H1 (cell line): ENCODE results near the gene TMEM135. TPM values are rescaled to one million over a fixed set of nuclear protein-coding genes. Genes with fewer than 3 reads are reported as not detected.
A peak's percentile ranks its signal among the peaks of the same experiment; 100 is the strongest.

Experiments used
- CTCF ChIA-PET: fragments of 300-600 bp; sonication (Branson Sonifier 250); formaldehyde crosslinking; loops from one replicate; lab custom pipeline; 2021; ENCODE audit not compliant: partially characterized antibody; lab: Charles Lee
- POLR2A ChIA-PET: fragments of 300-600 bp; sonication (Branson Sonifier 250); formaldehyde crosslinking; loops from one replicate; lab custom pipeline; 2021; ENCODE audit warnings: inconsistent platforms; ENCODE audit not compliant: partially characterized antibody; lab: Charles Lee
- DNase-seq, 2 experiments: peaks; one replicate each; pipeline versions ENCODE4 v3.0.0 to v3.0.0-alpha.2; 2010 to 2022; ENCODE audit warnings: low spot score in 2 of 2, low read depth in 1 of 2, mixed read lengths in 1 of 2
- FAIRE-seq: peaks from 2 replicates; lab custom pipeline; 2011; peaks lifted over from hg19 to GRCh38; lab: Jason Lieb, UNC
- H2AFZ ChIP-seq: 2 replicates; pipeline ENCODE4 v1.8.1; 2012; ENCODE audit warnings: low read length, inconsistent platforms
- H2AK5ac ChIP-seq: 2 replicates; pipeline ENCODE4 v1.6.1; 2013; ENCODE audit warnings: low read depth, low read length
- H2BK120ac ChIP-seq: replicated peaks from 2 replicates; pipeline ENCODE3; 2013; ENCODE audit warnings: low read depth, low read length, inconsistent platforms
- H2BK12ac ChIP-seq: 2 replicates; pipeline ENCODE4 v1.6.1; 2013; ENCODE audit warnings: low read depth, low read length
- H2BK15ac ChIP-seq: 2 replicates; pipeline ENCODE4 v1.6.1; 2013; ENCODE audit warnings: low read length
- H2BK20ac ChIP-seq: 2 replicates; pipeline ENCODE4 v1.6.1; 2013; ENCODE audit warnings: low read length
- H2BK5ac ChIP-seq: 2 replicates; pipeline ENCODE4 v1.6.1; 2013; ENCODE audit warnings: low read depth, low read length
- H3K14ac ChIP-seq: 2 replicates; pipeline ENCODE4 v1.6.1; 2013; ENCODE audit warnings: inconsistent platforms; ENCODE audit not compliant: insufficient read length
- H3K18ac ChIP-seq: 2 replicates; pipeline ENCODE4 v1.6.1; 2013; ENCODE audit warnings: low read length; ENCODE audit errors: extremely low read depth
- H3K23ac ChIP-seq: 2 replicates; pipeline ENCODE4 v1.6.1; 2013; ENCODE audit warnings: inconsistent platforms; ENCODE audit not compliant: insufficient read length
- H3K23me2 ChIP-seq: 2 replicates; pipeline ENCODE4 v1.6.1; 2013; ENCODE audit warnings: low read depth, low read length
- H3K27ac ChIP-seq: 2 replicates; pipeline ENCODE4 v1.6.1; 2011; ENCODE audit warnings: low read depth, low read length, inconsistent platforms
- H3K27me3 ChIP-seq, 4 experiments: replicated peaks in 1 of 4; 1 replicate in 1 of 4; 2 replicates in 3 of 4; pipeline versions ENCODE4 v1.6.1 to v1.8.1; 2011 to 2013; ENCODE audit warnings: low read length in 3 of 4, mild to moderate bottlenecking in 3 of 4, inconsistent platforms in 2 of 4, mixed read lengths in 2 of 4, moderate library complexity in 1 of 4; ENCODE audit not compliant: control insufficient read depth in 3 of 4, insufficient read depth in 3 of 4; ENCODE audit errors: extremely low read depth in 1 of 4
- H3K36me3 ChIP-seq, 4 experiments: 2 replicates each; pipeline versions ENCODE4 v1.6.1 to v1.8.1; 2011 to 2013; ENCODE audit warnings: mild to moderate bottlenecking in 4 of 4, low read length in 3 of 4, moderate library complexity in 2 of 4, control low read depth in 1 of 4, inconsistent platforms in 1 of 4; ENCODE audit not compliant: insufficient read depth in 4 of 4, control insufficient read depth in 2 of 4
- H3K4ac ChIP-seq: replicated peaks from 2 replicates; pipeline ENCODE3; 2013; ENCODE audit warnings: low read length, low read depth, mixed read lengths, inconsistent platforms; ENCODE audit not compliant: insufficient read length
- H3K4me1 ChIP-seq, 4 experiments: replicated peaks in 1 of 4; 1 replicate in 1 of 4; 2 replicates in 3 of 4; pipeline versions ENCODE4 v1.6.1 to v1.8.1; 2011 to 2013; ENCODE audit warnings: low read length in 3 of 4, inconsistent platforms in 2 of 4, mixed read lengths in 1 of 4; ENCODE audit not compliant: insufficient read depth in 4 of 4, control insufficient read depth in 3 of 4
- H3K4me2 ChIP-seq, 2 experiments: 2 replicates each; pipeline versions ENCODE4 v1.6.1 to v1.8.1; 2011 to 2013; ENCODE audit warnings: low read depth in 2 of 2, low read length in 2 of 2, control low read depth in 1 of 2, inconsistent platforms in 1 of 2, mild to moderate bottlenecking in 1 of 2; ENCODE audit not compliant: insufficient read depth in 1 of 2
- H3K4me3 ChIP-seq, 4 experiments: fragments of 200-600, 300-600 bp in 1 of 4; sonication (generic), shearing (Covaris generic), sonication (Bioruptor Twin) in 1 of 4; 2 replicates each; pipeline versions ENCODE4 v1.5.1 to v1.8.1; 2011 to 2016; ENCODE audit warnings: low read length in 4 of 4, low read depth in 3 of 4, control low read depth in 2 of 4, inconsistent platforms in 2 of 4, mild to moderate bottlenecking in 2 of 4, mixed read lengths in 1 of 4, moderate library complexity in 1 of 4; ENCODE audit not compliant: insufficient read depth in 2 of 4; ENCODE audit errors: extremely low read depth in 1 of 4
- H3K56ac ChIP-seq: replicated peaks from 2 replicates; pipeline ENCODE3; 2013; ENCODE audit warnings: low read depth, mild to moderate bottlenecking, mixed read lengths, low read length, inconsistent platforms; ENCODE audit not compliant: insufficient read length
- H3K79me1 ChIP-seq: 2 replicates; pipeline ENCODE4 v1.6.1; 2013; ENCODE audit warnings: low read depth, low read length, control low read depth
- H3K79me2 ChIP-seq, 2 experiments: 2 replicates each; pipeline versions ENCODE4 v1.6.1 to v1.8.1; 2012 to 2013; ENCODE audit warnings: low read length in 2 of 2, mild to moderate bottlenecking in 2 of 2, inconsistent platforms in 1 of 2; ENCODE audit not compliant: insufficient read depth in 2 of 2, control insufficient read depth in 1 of 2
- H3K9ac ChIP-seq, 4 experiments: replicated peaks in 1 of 4; 1 replicate in 1 of 4; 2 replicates in 3 of 4; pipeline versions ENCODE4 v1.6.1 to v1.8.1; 2011 to 2013; ENCODE audit warnings: low read depth in 3 of 4, low read length in 3 of 4, control low read depth in 2 of 4, mild to moderate bottlenecking in 2 of 4, moderate library complexity in 2 of 4, inconsistent platforms in 1 of 4; ENCODE audit errors: extremely low read depth in 1 of 4
- H3K9me3 ChIP-seq, 2 experiments: 2 replicates each; pipeline versions ENCODE4 v1.6.1 to v1.8.1; 2012 to 2013; ENCODE audit warnings: mild to moderate bottlenecking in 2 of 2, moderate library complexity in 2 of 2, control low read depth in 1 of 2, inconsistent platforms in 1 of 2, low read depth in 1 of 2, low read length in 1 of 2, mixed read lengths in 1 of 2; ENCODE audit not compliant: insufficient read depth in 2 of 2
- H4K20me1 ChIP-seq, 2 experiments: replicated peaks in 1 of 2; 2 replicates each; pipeline versions ENCODE3 to v1.8.1; 2011 to 2013; ENCODE audit warnings: inconsistent platforms in 2 of 2, low read length in 2 of 2, mild to moderate bottlenecking in 1 of 2; ENCODE audit not compliant: insufficient read depth in 2 of 2, control insufficient read depth in 1 of 2
- H4K5ac ChIP-seq: 2 replicates; pipeline ENCODE4 v1.6.1; 2013; ENCODE audit warnings: low read length, low read depth, mixed read lengths, inconsistent platforms; ENCODE audit not compliant: insufficient read length
- H4K8ac ChIP-seq: 2 replicates; pipeline ENCODE4 v1.8.0; 2013; ENCODE audit warnings: mild to moderate bottlenecking, moderate library complexity, low read length, inconsistent platforms; ENCODE audit not compliant: insufficient read depth; ENCODE audit errors: extremely low read depth
- H4K91ac ChIP-seq: replicated peaks from 2 replicates; pipeline ENCODE3; 2013; ENCODE audit warnings: low read length, mixed read lengths, inconsistent platforms; ENCODE audit not compliant: insufficient read length
- ATF3 ChIP-seq: IDR thresholded peaks from 2 replicates; pipeline ENCODE4 v1.6.1; 2011; ENCODE audit warnings: low read depth, mild to moderate bottlenecking, low read length; ENCODE audit not compliant: insufficient read depth
- CBX5 ChIP-seq: fragments of 300-800, 300-1000 bp; sonication (generic); IDR thresholded peaks from 2 replicates; pipeline ENCODE4 v1.7.1; 2016; ENCODE audit warnings: antibody characterized with exemption, low read length, low read depth
- CBX8 ChIP-seq: fragments of 300-800, 300-1000 bp; sonication (generic); IDR thresholded peaks from 2 replicates; pipeline ENCODE4 v1.7.1; 2016; ENCODE audit warnings: low read depth, low read length, borderline replicate concordance
- CREB1 ChIP-seq: IDR thresholded peaks from 2 replicates; pipeline ENCODE4 v1.6.1; 2012; ENCODE audit warnings: inconsistent platforms
- FOSL1 ChIP-seq: IDR thresholded peaks from 2 replicates; pipeline ENCODE4 v1.6.1; 2011; ENCODE audit warnings: mild to moderate bottlenecking, low read depth, low read length, moderate library complexity; ENCODE audit not compliant: insufficient read depth
- KDM5A ChIP-seq: fragments of 200-600 bp; IDR thresholded peaks from 2 replicates; pipeline ENCODE4 v1.7.1; 2012; ENCODE audit warnings: mild to moderate bottlenecking, low read length, inconsistent platforms, mixed read lengths
- NANOG ChIP-seq: IDR thresholded peaks from 2 replicates; pipeline ENCODE4 v1.6.1; 2011; ENCODE audit warnings: low read length, low read depth, mild to moderate bottlenecking, inconsistent platforms; ENCODE audit not compliant: insufficient read depth, poor library complexity, severe bottlenecking
- SIN3A ChIP-seq, 2 experiments: IDR thresholded peaks in 1 of 2; conservative IDR thresholded peaks in 1 of 2; 2 replicates each; pipeline ENCODE4 v1.6.1; 2011 to 2012; ENCODE audit warnings: low read length in 2 of 2, improper control_type of control experiment in 1 of 2, low read depth in 1 of 2, mild to moderate bottlenecking in 1 of 2
- SIX5 ChIP-seq: IDR thresholded peaks from 2 replicates; pipeline ENCODE4 v1.6.1; 2011; ENCODE audit warnings: mild to moderate bottlenecking, low read depth, low read length
- SP1 ChIP-seq: IDR thresholded peaks from 2 replicates; pipeline ENCODE4 v1.6.1; 2011; ENCODE audit warnings: low read depth, low read length
- SP2 ChIP-seq: IDR thresholded peaks from 2 replicates; pipeline ENCODE4 v1.6.1; 2012; ENCODE audit warnings: mild to moderate bottlenecking, low read length, inconsistent platforms
- TBP ChIP-seq: IDR thresholded peaks from 2 replicates; pipeline ENCODE4 v1.6.1; 2011; ENCODE audit warnings: low read depth, low read length, improper control_type of control experiment
- WGBS, 2 experiments: shearing (Covaris generic) in 1 of 2; methylation state at CpG; one replicate each; pipeline versions ENCODE4 v1.1.6 to v1.1.7; 2013 to 2015; ENCODE audit warnings: low lambda C conversion rate in 2 of 2, mixed read lengths in 2 of 2, inconsistent platforms in 1 of 2, low coverage in 1 of 2, missing lambda C conversion rate in 1 of 2; ENCODE audit not compliant: insufficient replicate concordance in 2 of 2, insufficient coverage in 1 of 2, insufficient read length in 1 of 2; ENCODE audit errors: extremely low coverage in 1 of 2, missing lambda C conversion rate in 1 of 2; 5-methylcytosine and 5-hydroxymethylcytosine counted together
- polyA plus RNA-seq, 7 experiments: library from polyadenylated mRNA; depleted of rRNA in 3 of 7; stranded (reverse) in 5 of 7; unstranded in 2 of 7; fragments of >200 nt in 5 of 7; fragments of 200-250 nt in 2 of 7; gene quantifications; 1 replicate in 5 of 7; 2 replicates in 1 of 7; 4 replicates in 1 of 7; pipeline versions ENCODE4 v1.2.1 to v1.2.3, GENCODE V29; 2011 to 2013; ENCODE audit warnings: missing spikeins in 2 of 7, mixed read lengths in 2 of 7
- total RNA-seq: library from RNA; stranded (reverse); fragmentation: NEBNext Ultra II Directional; extraction: Animal tissue kit (Norgen Biotek cat#: 25700); gene quantifications from 2 replicates; pipeline ENCODE4 v1.2.1, GENCODE V29; 2021
- TF ChIP-seq, protein P1 (sequence below): IDR thresholded peaks from 2 replicates; pipeline ENCODE4 v1.6.1; 2011; ENCODE audit warnings: low read length, improper control_type of control experiment

The TMEM135 gene
- total and polyA plus RNA-seq, 2 of the 8 experiments (the other 6 are each of a cell fraction or from before 2014, with no cell fraction given): 9.3 to 31.3 TPM

DNA sequence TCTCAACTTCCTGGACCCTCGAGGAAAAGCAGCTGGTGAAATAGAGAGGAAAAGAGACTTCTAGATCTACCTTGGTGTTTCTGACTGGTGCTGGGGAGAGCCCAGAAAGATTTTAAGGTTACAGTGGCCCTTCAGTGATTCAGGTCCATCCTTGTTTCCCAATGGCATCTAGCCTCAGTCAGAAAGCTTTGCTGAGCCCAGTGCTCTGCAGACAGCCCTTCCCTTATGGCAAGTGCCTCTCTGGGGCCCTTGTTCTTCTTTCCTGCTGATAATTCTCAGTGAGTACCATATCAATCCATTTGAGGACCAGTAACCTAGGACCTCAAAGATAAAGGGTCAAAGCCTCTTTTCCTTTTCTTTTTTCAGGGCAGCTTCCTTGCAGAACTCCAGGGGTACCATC is 25.1 kb upstream of the TMEM135 start:
- Histone ChIP-seq H3K27ac (no peak overlapping the region), H2BK12ac (no peak overlapping the region), H2BK120ac (no peak overlapping the region), H2BK20ac (no peak overlapping the region), H3K79me2 (no peaks in the 10 kb centered on the region), H3K27me3 (no peaks in the 10 kb centered on the region; a peak in 1 of 7 replicates), H3K4me3 (no peak overlapping the region), H3K56ac (no peak overlapping the region), H3K14ac (no peak overlapping the region), H3K23ac (no peak overlapping the region), H3K4ac (no peak overlapping the region), H3K9ac (no peak overlapping the region), H4K91ac (no peak overlapping the region), H2BK15ac (no peak overlapping the region), H4K8ac (no peak overlapping the region), H3K36me3 (no peaks in the 10 kb centered on the region), H4K5ac (no peak overlapping the region), H4K20me1 (no peaks in the 10 kb centered on the region), H3K4me1 (no peaks in the 10 kb centered on the region), H3K23me2 (no peaks in the 10 kb centered on the region), H2BK5ac (no peak overlapping the region), H3K79me1 (no peaks in the 10 kb centered on the region), H3K18ac (no peak overlapping the region), H3K4me2 (no peak overlapping the region), H2AK5ac (no peak overlapping the region), H2AFZ (0 out of 2 replicates have a peak overlapping the region, but pooled peaks have one; percentile 50), H3K9me3 (no peaks in the 10 kb centered on the region)
- WGBS, 2 experiments: 94% methylated on average over 1 of the region's 1 CpG; no CpG with 5 or more reads in 1 of the 2 experiments
- FAIRE-seq: no peak
- no peak for DNase-seq
- ChIA-PET CTCF (interaction anchor here (0.7 to 2.9 kb wide), 4 partner anchors 10 to 78 kb away, joined by 3 to 11 read pairs (median 5); no protein-coding TSS in a partner anchor), POLR2A (no interaction called here)
- TF ChIP-seq KDM5A (no peak), SIN3A (conservative IDR thresholded peaks at IDR 0.05 in 1 of 2, IDR thresholded peaks at IDR 0.05 in 1 of 2; ENCODE audit: low read depth in 1 of 2, low read length in 2 of 2) (no peak), NANOG (no peak), CBX5 (no peak), SIX5 (no peak), SP1 (no peak), CREB1 (no peak), ATF3 (no peak), CBX8 (no peak), TBP (no peak), SP2 (no peak), FOSL1 (no peak)
- TF ChIP-seq, protein P1, sequence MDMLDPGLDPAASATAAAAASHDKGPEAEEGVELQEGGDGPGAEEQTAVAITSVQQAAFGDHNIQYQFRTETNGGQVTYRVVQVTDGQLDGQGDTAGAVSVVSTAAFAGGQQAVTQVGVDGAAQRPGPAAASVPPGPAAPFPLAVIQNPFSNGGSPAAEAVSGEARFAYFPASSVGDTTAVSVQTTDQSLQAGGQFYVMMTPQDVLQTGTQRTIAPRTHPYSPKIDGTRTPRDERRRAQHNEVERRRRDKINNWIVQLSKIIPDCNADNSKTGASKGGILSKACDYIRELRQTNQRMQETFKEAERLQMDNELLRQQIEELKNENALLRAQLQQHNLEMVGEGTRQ: no peak
